VCaP (cell line): Measurements from ENCODE around the gene OR13J1.
"Not testable (repeated sequence)": the region's sequence is repeated elsewhere in the genome, so short reads cannot be mapped to it uniquely, and the experiment has no call there.

Source experiments
- H3K27ac ChIP-seq: fragments of 450-650 bp; 2 replicates; pipeline ENCODE4 v1.5.1; 2017
- CTCF ChIP-seq: fragments of 450-650 bp; conservative IDR thresholded peaks from 2 replicates; pipeline ENCODE4 v1.5.1; 2017; ENCODE audit warnings: mild to moderate bottlenecking, moderate library complexity

Gene OR13J1, protein sequence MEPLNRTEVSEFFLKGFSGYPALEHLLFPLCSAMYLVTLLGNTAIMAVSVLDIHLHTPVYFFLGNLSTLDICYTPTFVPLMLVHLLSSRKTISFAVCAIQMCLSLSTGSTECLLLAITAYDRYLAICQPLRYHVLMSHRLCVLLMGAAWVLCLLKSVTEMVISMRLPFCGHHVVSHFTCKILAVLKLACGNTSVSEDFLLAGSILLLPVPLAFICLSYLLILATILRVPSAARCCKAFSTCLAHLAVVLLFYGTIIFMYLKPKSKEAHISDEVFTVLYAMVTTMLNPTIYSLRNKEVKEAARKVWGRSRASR

DNA sequence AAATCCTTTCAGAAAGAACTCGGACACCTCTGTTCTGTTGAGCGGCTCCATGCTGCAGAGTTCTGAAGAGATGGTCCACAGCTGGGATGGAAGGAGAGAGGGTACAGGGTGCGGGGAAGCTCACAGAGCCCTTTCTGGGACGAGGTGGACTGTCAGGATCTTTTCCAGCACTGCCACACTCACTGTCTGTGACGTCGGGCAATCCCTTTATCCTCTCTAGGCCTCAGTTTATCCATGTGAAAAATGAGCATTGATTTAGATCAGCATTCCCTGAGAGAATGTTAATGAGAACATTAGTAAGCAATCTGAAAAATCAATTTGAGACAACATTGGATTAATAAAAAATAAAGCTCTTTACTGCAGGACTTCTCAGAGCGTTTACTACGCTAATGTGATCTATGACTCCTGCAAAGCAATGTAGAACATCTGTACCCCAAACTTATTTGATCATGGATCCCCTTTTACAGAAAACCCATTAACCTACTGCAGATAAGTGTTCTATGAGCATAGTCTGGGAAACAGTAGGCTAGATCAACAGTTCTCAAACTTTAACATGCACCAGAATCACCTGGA is at the start of gene OR13J1:
Gene OR13J1, minus strand, starts transcription at position 51 of the 573 bp plus-strand sequence. Its CDS starts 0 bp downstream, at position 51.
- TF ChIP-seq CTCF = no peak
- H3K27ac ChIP-seq = no peak within 1 kb of the TSS

- peak overlapping the region; percentile 66 for H3K27ac ChIP-seq
- no peak for TF ChIP-seq CTCF
These were observed 49.2 kb upstream of the OR13J1 start for GRCh38 chr9:35919212-35920008.

DNA sequence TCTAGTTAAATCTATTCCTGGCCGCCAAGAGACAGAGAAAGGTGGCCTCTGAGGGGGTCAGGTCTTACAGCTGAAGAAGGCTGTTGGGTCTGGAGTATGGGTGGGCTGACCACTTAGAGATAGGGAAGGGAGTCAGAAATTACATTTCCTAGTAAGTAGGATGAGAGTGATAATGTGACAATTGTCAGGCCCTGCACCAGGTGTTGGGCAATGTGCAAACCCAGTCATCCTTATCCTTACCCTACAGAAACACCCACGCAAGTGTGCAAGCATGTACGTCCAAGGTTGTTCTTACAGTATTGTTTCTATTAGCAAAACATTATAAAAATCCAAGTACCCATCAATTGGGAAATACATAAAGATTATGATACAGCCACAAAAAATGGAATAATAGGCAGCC is 48.6 kb upstream of the OR13J1 start:
- TF ChIP-seq CTCF = no peak
- peak overlapping the region; percentile 66 for H3K27ac ChIP-seq

DNA sequence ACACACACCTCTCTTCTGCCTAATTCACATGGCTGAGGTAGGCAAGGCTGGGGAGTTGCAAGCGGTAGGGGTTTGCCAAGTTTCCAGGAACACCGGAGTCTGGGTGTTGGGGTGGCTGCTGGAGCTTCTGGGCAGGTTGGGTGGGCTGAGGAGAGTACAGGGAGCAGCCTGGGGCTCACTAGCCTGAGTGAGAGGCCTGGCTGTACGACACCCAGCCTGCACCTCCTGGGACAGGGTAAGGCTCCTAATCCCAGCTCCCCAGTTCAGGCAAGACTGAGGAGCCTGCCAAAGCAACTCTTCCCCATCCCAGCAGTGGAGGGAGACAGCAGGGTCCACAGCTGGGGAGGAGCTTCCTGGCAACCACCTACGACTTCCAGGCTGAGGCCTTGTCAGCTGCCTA is 47.1 kb upstream of the OR13J1 start:
- TF ChIP-seq CTCF = no peak
- H3K27ac ChIP-seq = peak overlapping the region; percentile 66; the same call in 1 of the 2 replicates

DNA sequence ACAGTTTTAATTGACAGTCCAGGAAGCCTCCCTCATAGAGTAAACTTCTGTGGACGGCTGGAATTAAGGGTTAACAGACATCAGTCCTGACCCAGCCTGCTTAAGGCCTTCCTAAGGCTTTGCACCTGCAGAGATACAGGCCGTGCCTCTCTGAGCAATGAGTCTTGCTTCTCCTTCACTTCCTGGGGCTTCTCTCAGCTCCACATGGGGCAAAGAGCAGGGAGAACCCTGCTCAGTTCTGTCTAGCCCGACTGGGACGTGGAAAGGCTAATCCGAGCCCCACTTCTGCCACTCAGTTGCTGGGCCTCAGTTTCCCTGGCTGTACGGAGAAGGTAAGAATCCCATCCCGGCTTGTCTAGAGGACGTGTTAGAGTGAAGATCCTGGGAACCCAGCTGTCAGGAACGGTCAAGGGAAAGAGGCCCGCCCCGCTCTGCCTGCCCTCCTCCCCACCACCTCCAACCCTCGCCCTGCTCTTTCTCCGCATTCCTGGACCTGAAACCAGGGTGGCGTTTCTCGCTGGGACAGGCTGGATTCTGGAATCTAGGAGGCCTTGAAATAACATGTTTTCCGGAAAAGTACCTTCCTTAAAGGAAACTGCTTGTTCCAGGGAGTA is 45.6 kb upstream of the OR13J1 start:
- no peak overlapping the region for H3K27ac ChIP-seq
- no peak for TF ChIP-seq CTCF

DNA sequence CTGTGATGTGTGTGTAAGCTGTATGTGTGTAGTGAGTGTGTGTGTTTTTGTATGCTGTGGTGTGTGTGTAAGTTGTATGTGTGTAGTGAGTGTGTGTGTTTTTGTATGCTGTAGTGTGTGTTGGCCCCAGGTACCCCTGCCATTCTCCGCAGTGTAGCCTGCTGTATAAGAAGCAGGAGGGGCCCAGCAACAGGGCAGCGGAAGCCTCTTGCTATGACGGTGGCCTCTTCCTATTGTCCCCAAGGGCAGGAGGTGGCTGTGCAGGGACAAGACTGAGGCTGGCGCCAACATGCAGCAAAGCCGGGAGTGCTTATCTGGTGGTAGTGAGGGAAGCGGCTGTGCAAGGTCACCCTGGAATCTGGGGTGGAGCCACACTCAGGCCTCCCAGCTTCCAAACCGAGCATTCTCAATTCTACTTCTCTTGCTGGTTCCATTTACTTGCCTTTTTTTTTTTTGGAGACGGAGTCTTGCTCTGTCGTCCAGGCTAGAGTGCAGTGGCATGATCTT is 44.2 kb upstream of the OR13J1 start:
- H3K27ac ChIP-seq = no peak overlapping the region

GRCh38 chr9:35913429-35913828 is 43.2 kb upstream of the OR13J1 start:
- H3K27ac ChIP-seq = not testable (repeated sequence)

More for the DNA sequence above, 44.2 kb upstream of the OR13J1 start:
- TF ChIP-seq CTCF = no peak
